Stimulated activated CD4-positive, alpha-beta T cell treated with anti-CD3 and anti-CD28 coated beads, Interleukin-4, amount 100 ng/mL, for 1 hour (primary cell): ENCODE data around the gene MAS1L.

Source experiments
- DNase-seq: peaks from one replicate; pipeline ENCODE4 v3.0.0-alpha.2; 2020

Gene MAS1L

GRCh38 chr6:29509711-29510110, 22.0 kb upstream of the MAS1L start:
- no peak for DNase-seq

GRCh38 chr6:29509239-29509638, 21.5 kb upstream of the MAS1L start:
- DNase-seq: no peak

- DNase-seq: no peak
These were observed 19.6 kb upstream of the MAS1L start for GRCh38 chr6:29507319-29507718.

- no peak for DNase-seq
These were observed 18.8 kb upstream of the MAS1L start for GRCh38 chr6:29506446-29507067.

DNA sequence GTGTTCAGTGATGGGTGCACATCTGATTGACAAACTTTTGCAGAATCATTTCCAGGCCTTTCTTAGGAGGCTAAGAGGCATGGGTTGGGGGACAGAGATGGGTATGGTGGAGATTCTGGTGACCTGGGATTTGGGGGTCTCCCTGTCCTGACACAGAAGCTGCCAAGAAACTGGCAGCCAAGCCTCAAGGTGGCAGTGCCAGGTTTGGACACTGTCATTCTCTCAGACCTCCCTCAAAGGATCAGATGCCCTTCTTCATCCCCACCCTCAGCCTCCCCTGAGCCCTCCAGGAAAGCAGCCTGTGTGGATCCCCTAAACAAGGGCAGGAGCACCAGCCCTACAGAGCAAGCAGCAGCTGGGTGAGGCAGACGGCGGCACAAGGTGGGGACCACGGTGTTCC, 18.1 kb upstream of the MAS1L start:
- DNase-seq: no peak

DNA sequence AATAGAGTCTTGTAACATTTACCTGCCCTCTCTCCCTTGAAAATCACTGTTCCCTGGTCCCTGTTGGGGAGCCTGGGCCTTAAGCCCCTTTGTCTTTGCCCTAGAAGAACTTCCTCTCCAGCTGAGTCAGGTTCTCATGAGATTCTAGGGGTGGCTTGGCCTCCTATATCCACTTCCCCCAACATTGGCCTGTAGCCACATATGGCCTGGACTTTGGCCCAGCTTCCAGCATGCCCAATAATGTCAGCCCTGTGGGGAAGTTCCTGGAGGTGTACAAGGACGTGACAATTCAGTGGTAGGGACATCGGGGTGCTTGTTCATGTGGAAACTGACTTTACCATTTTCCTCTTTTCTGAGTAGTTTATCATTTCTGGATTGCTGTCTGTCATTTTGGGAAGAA, 17.2 kb upstream of the MAS1L start:
- no peak for DNase-seq

GRCh38 chr6:29502597-29502996, 14.8 kb upstream of the MAS1L start:
- no peak for DNase-seq

- no peak for DNase-seq
These were observed 14.4 kb upstream of the MAS1L start for GRCh38 chr6:29502181-29502580.

DNA sequence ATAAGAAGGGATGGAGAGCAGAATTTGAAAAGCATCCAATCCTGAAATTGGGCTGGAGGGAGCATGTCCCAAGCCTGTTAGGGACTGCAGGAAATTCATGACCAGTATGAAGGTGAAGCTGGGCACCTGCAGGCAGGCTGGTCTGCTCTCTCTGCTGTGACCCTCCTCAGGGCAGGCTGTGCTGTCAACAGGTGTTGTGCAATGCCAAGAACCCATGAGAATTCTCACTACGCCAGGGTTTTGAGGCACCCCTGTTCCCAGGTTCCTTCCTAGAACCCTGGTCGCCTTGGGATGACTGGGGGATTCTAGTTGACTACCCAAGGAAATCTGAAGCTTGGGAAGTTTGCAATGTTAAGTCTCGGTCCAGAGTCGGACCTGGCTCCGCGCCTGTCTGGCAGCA, 13.3 kb upstream of the MAS1L start:
- no peak for DNase-seq

- no peak for DNase-seq
These were observed 12.8 kb upstream of the MAS1L start for GRCh38 chr6:29500594-29500993.

GRCh38 chr6:29499704-29500103, 11.9 kb upstream of the MAS1L start:
- DNase-seq: no peak

GRCh38 chr6:29496961-29497360, 9.2 kb upstream of the MAS1L start:
- DNase-seq: no peak

DNA sequence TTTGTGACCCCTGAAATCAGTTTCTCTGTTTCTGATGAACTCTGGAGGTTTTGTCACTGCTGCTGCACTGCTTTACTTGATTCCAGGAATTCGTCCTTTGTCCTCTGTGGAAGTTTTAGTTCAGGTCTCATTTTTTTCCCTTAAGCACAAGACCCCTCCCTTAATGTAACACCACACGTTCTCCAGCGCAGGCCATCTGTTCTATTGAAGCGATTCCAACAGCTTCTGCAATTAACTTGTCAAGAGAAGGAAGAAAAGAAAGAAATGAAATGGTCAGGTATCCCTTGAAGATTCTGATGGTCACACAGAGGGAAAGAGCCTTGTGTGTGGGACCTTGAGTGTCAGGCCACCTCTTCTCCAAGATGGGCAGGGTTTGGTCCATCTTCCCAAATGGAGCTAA, 7.8 kb upstream of the MAS1L start:
- DNase-seq: no peak

- DNase-seq: no peak
These were observed 6.4 kb upstream of the MAS1L start for GRCh38 chr6:29494131-29494530.

GRCh38 chr6:29493261-29493660, 5.5 kb upstream of the MAS1L start:
- DNase-seq: no peak

- no peak for DNase-seq
These were observed 3.8 kb upstream of the MAS1L start for GRCh38 chr6:29491574-29491973.

- DNase-seq: no peak
These were observed 2.8 kb upstream of the MAS1L start for GRCh38 chr6:29490552-29490951.

- DNase-seq: no peak
These were observed 2.3 kb upstream of the MAS1L start for GRCh38 chr6:29490055-29490454.

- no peak for DNase-seq
These were observed 1.5 kb upstream of the MAS1L start for GRCh38 chr6:29489286-29489685.

GRCh38 chr6:29488874-29489273, 1.1 kb upstream of the MAS1L start:
- DNase-seq: no peak

DNA sequence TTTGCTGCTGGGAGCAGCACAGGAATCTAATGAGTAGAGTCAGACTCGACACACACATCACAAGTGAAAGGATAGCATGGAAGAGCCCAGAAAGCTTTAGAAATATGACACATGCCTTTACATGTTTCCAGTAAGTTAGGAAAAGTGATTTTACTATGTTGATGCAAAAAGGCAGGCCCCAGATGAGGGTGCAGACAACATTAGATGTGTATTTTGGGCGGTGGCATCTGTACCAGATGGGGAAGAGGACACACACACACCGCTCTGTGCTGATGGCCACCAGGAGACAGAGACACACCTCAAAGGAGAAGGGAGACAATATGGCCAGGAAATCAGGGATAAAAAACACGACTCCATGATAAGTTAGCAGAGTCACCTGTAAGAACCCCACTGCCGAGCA, 625 bp downstream of the MAS1L start:
- no peak for DNase-seq

- DNase-seq: no peak
These were observed 1.2 kb downstream of the MAS1L start for GRCh38 chr6:29486577-29486976.

- DNase-seq: no peak
These were observed 4.0 kb downstream of the MAS1L start for GRCh38 chr6:29483735-29484134.

DNA sequence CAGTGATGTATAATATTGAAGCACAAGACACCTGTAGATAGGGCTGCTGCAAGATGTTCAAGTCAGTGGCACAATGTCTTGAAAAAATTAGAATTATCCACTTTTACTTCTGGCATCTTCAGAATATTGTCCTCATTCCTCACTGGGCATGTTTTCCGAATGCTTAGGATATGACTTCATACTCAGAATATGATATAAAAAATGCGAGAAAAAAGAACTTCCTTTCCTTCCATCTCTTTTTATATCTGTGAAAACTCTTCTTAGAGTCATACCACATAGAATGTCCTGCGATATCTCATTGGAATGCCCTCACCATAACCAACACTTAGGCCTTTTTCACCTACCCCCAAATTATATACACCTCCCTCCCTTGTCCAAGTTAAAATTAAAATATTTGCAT, 4.6 kb downstream of the MAS1L start:
- no peak for DNase-seq

GRCh38 chr6:29479560-29479959, 8.2 kb downstream of the MAS1L start:
- DNase-seq: no peak

DNA sequence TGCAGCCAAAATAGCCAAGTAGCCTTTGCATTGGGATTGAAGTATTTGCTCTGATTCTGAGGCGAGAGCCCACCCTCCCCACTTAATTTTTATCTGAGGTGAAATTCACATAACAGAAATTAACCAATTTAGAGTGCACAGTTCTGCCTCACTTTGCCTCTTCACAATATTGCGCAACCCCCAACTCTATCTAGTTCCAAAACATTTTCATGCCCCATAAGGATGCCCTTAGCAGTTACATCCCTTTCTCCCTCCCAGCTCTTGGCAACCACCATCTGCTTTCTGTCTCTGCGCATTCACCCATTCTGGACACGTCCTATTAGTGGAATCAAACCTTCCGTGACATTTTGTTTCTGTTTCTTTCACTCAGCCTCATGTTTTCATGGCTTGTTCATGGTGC, 9.0 kb downstream of the MAS1L start:
- DNase-seq: no peak
